ENCODE measurements around the gene UBA3.

The UBA3 gene

DNA sequence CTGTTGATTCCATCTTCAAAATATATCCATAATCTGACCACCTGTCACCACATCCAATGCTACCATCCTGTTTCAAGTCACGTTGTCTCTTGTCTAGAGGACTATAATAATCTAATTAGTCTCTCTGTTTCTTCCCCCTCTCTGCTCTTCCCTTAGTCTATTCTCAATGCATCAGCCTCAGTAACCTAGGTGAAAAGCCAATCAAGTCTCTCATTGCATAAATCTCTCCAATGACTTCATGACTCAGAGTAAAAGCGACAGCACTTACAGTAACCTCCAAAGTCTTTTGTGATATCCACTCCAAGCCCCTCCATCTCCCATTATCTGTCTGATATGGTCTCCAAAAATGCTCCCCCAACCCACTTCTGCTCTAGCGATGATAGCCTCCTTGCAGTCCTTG is 7.2 kb downstream of the UBA3 start:
- no peak for DNase-seq (ENCODE audit: low read depth)
- TF ChIP-seq, protein P1, sequence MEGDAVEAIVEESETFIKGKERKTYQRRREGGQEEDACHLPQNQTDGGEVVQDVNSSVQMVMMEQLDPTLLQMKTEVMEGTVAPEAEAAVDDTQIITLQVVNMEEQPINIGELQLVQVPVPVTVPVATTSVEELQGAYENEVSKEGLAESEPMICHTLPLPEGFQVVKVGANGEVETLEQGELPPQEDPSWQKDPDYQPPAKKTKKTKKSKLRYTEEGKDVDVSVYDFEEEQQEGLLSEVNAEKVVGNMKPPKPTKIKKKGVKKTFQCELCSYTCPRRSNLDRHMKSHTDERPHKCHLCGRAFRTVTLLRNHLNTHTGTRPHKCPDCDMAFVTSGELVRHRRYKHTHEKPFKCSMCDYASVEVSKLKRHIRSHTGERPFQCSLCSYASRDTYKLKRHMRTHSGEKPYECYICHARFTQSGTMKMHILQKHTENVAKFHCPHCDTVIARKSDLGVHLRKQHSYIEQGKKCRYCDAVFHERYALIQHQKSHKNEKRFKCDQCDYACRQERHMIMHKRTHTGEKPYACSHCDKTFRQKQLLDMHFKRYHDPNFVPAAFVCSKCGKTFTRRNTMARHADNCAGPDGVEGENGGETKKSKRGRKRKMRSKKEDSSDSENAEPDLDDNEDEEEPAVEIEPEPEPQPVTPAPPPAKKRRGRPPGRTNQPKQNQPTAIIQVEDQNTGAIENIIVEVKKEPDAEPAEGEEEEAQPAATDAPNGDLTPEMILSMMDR (conservative IDR thresholded peaks at IDR 0.05; ENCODE audit: low read depth, low read length): no peak
- no peak overlapping the region for H3K4me3 ChIP-seq (ENCODE audit: low read length)

- no peak overlapping the region for H3K4me3 ChIP-seq (ENCODE audit: low read length)
- TF ChIP-seq, protein P1 (conservative IDR thresholded peaks at IDR 0.05; ENCODE audit: low read depth, low read length): no peak
- no peak for DNase-seq (ENCODE audit: low read depth)
These were observed 14.0 kb downstream of the UBA3 start for GRCh38 chr3:69066121-69066520.

- DNase-seq (ENCODE audit: low read depth): no peak
- TF ChIP-seq, protein P1 (conservative IDR thresholded peaks at IDR 0.05; ENCODE audit: low read depth, low read length): no peak
- no peak overlapping the region for H3K4me3 ChIP-seq (ENCODE audit: low read length)
These were observed 14.7 kb downstream of the UBA3 start for GRCh38 chr3:69065318-69065964.

GRCh38 chr3:69063636-69064035 is 16.5 kb downstream of the UBA3 start:
- no peak overlapping the region for H3K4me3 ChIP-seq (ENCODE audit: low read length)
- TF ChIP-seq, protein P1 (conservative IDR thresholded peaks at IDR 0.05; ENCODE audit: low read depth, low read length): no peak
- no peak for DNase-seq (ENCODE audit: low read depth)

DNA sequence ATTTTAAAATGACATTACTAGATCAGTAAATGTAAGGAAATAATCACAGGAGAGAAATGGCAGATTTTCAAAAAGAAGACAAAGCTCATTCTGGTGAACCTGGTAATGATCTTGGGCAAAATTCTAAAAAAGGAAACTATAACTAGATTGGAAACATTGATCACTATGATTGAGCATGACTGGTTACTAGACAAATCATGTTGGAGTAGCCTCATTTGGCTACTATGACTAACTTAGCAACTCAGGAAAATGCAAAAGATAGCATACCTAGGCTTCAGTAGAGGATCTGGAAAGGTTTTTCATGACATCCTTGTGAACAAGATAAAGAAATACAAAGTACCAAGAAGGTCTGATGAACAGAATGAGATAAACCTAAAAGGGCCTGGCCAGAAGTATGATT is 20.5 kb downstream of the UBA3 start:
- DNase-seq (ENCODE audit: low read depth): no peak
- TF ChIP-seq, protein P1 (conservative IDR thresholded peaks at IDR 0.05; ENCODE audit: low read depth, low read length): no peak
- no peak overlapping the region for H3K4me3 ChIP-seq (ENCODE audit: low read length)

GRCh38 chr3:69058947-69059224 is 21.3 kb downstream of the UBA3 start:
- TF ChIP-seq, protein P1 (conservative IDR thresholded peaks at IDR 0.05; ENCODE audit: low read depth, low read length): no peak
- DNase-seq (ENCODE audit: low read depth): no peak
- H3K4me3 ChIP-seq (ENCODE audit: low read length): no peak overlapping the region

DNA sequence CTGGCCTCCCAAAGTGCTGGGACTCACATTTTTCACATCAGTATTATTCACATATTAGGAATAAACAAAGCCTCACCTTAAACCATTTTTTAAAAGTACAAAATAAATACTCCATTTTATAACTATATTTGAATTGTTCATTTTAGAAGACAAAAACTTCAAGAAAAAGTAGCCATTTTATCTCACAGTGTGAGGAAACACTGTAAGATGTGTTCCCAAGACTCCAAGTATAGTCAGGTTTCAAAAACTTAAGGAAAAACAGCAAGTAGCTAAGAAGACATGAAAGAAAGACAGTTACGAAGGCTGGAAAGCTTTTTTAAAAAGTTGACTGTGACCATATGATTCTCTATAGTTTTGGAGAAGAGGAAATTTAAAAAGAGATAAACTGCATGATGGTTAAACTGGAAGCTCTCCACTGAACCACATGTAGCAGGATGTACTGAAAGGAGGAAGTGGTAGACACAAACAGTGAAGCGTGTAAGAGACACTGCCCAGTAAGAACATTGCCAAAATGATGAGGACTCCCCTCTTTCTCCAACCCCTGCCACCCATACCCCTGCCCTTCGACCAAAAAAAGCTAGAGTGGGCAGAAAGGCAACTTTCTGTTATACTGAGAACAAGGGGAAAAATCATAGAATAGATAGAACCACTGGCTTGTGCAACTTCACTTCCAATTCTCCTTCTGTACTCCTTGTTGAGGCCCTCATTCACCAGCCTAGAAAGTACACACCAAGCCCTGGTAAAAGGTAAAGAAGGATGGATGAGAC is 21.8 kb downstream of the UBA3 start:
- H3K4me3 ChIP-seq (ENCODE audit: low read length): no peak overlapping the region
- no peak for DNase-seq (ENCODE audit: low read depth)

More for the DNA sequence above, 21.8 kb downstream of the UBA3 start:
- TF ChIP-seq, protein P1 (conservative IDR thresholded peaks at IDR 0.05; ENCODE audit: low read depth, low read length): no peak

Data from retinal pigment epithelial cell (primary cell).